Activated CD4-positive, CD25-positive, alpha-beta regulatory T cell treated with anti-CD3 and anti-CD28 coated beads, Interleukin-2, amount 50 U/mL, for 24 hours (primary cell): ENCODE measurements around the gene GRAMD1B.
A peak's percentile ranks its signal among the peaks of the same experiment; 100 is the strongest.

Experiments used
- ATAC-seq, 2 donors: fragments of 150-1000 bp; cut with Tn5 transposase; one replicate each; pipeline ENCODE4 v1.10.0; 2021; ENCODE audit warnings: mild to moderate bottlenecking in 1 of 2, moderate library complexity in 1 of 2

Gene GRAMD1B

DNA sequence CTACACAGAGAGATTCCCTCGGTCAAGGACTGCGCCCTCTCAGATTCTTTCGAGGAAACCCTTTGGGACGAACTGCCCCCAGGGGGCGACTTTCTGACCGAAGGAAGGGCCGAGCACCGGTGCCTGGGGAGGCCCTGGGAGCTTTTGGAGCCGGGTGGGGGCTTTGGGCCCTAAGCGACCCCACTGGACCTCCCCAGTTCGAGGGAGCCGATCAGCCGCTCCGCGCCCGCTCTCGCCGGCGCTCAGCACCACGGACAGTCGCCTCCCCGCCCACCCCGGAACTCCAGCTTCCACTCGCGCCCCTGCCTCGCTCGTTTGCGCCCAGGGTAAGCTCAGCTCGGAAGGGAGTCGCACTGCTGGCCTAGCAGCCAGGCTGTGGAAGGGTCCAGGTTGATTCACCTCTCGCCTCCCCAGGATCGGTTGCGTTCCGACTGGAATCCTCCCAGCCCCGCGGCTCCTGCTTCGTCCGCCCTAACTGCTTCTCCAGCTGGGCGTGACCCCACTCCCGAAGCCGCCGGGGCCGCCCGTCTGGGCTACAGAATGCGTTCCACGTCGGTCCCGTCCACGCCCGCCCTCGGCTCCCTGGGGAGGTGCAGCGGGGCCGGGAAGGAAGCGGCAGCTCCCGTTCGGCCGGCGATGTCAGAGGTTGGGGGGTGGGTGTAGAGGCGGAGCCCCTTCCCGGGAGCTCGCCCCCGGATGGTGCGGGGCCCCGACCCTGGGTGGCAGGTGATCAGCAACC lies 223.9 kb downstream of the GRAMD1B start:
- ATAC-seq = peak in 1 of 2 donors; percentile 44

- peak; percentile 32 to 36 for ATAC-seq
Observed at GRCh38 chr11:123654566-123655081, 224.6 kb downstream of the GRAMD1B start, which contains the start of gene SCN3B. Gene SCN3B, minus strand, starts transcription at chr11:123654624. Its CDS starts 823 bp downstream, at chr11:123653801.

GRCh38 chr11:123659311-123659710 lies 229.2 kb downstream of the GRAMD1B start:
- no peak for ATAC-seq

GRCh38 chr11:123659965-123660364 lies 229.9 kb downstream of the GRAMD1B start:
- ATAC-seq = peak in 1 of 2 donors; percentile 30

- ATAC-seq = no peak
Observed at GRCh38 chr11:123665306-123665705, 235.2 kb downstream of the GRAMD1B start.

DNA sequence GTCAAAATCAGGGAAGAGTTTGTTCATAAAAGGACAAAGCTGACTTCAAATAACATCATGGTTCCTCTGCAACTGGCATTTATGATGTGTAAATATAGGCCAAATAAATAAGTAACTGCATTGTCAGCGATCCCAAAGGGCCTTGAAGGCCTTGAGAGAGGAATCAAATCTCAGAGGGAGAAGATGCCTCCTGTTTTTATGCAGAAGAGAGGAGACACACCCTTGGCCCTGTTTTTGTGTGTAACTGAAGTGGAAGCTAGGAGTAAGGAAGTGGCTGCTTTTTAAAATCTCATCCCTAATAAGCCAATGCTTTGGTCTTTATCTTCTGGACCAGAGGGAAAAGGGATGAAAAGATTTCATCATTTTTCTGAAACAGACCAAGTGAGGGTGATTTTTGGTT lies 240.0 kb downstream of the GRAMD1B start:
- ATAC-seq = no peak

GRCh38 chr11:123671534-123671933 lies 241.5 kb downstream of the GRAMD1B start:
- ATAC-seq = no peak

GRCh38 chr11:123672568-123672967 lies 242.5 kb downstream of the GRAMD1B start:
- ATAC-seq = no peak

- no peak for ATAC-seq
Observed at GRCh38 chr11:123674297-123674696, 244.2 kb downstream of the GRAMD1B start.
